HEK293 (cell line): ENCODE results near the gene TMEM119.
A peak's percentile ranks its signal among the peaks of the same experiment; 100 is the strongest.

ENCODE experiments used
- GFI1B ChIP-seq: fragments of 450-650 bp; formaldehyde crosslinking; IDR thresholded peaks from 2 replicates; pipeline ENCODE4 v1.5.1; 2016; ENCODE audit warnings: missing biosample characterization, missing genetic modification characterization
- KLF10 ChIP-seq: fragments of 450-650 bp; IDR thresholded peaks from 2 replicates; pipeline ENCODE4 v1.5.1; 2018; ENCODE audit warnings: missing biosample characterization, mild to moderate bottlenecking, missing genetic modification characterization
- KLF16 ChIP-seq: fragments of 450-650 bp; formaldehyde crosslinking; IDR thresholded peaks from 2 replicates; pipeline ENCODE4 v1.5.1; 2017; ENCODE audit warnings: missing biosample characterization, missing genetic modification characterization
- KLF9 ChIP-seq: fragments of 450-650 bp; formaldehyde crosslinking; IDR thresholded peaks from 2 replicates; pipeline ENCODE4 v1.5.1; 2016; ENCODE audit warnings: missing biosample characterization, missing genetic modification characterization, low read depth
- RBAK ChIP-seq: fragments of 450-650 bp; formaldehyde crosslinking; IDR thresholded peaks from 2 replicates; pipeline ENCODE4 v1.5.1; 2016; ENCODE audit warnings: missing biosample characterization, missing genetic modification characterization
- REPIN1 ChIP-seq: fragments of 450-650 bp; formaldehyde crosslinking; IDR thresholded peaks from 2 replicates; pipeline ENCODE4 v1.5.1; 2017; ENCODE audit warnings: missing biosample characterization, missing genetic modification characterization, low read depth
- ZBTB7A ChIP-seq: fragments of 450-650 bp; formaldehyde crosslinking; IDR thresholded peaks from 2 replicates; pipeline ENCODE4 v1.5.1; 2016; ENCODE audit warnings: low read depth, missing biosample characterization, missing genetic modification characterization
- ZFHX2 ChIP-seq: fragments of 450-650 bp; formaldehyde crosslinking; conservative IDR thresholded peaks from 2 replicates; pipeline ENCODE4 v1.5.1; 2016; ENCODE audit warnings: missing biosample characterization, missing genetic modification characterization
- ZNF112 ChIP-seq: fragments of 450-650 bp; formaldehyde crosslinking; IDR thresholded peaks from 2 replicates; pipeline ENCODE4 v1.5.0; 2017; ENCODE audit warnings: missing biosample characterization, missing genetic modification characterization
- ZNF169 ChIP-seq: fragments of 450-650 bp; formaldehyde crosslinking; IDR thresholded peaks from 2 replicates; pipeline ENCODE4 v1.5.1; 2016; ENCODE audit warnings: missing biosample characterization, missing genetic modification characterization
- ZNF2 ChIP-seq: fragments of 450-650 bp; formaldehyde crosslinking; IDR thresholded peaks from 2 replicates; pipeline ENCODE4 v1.5.1; 2016; ENCODE audit warnings: missing biosample characterization, missing genetic modification characterization
- ZNF394 ChIP-seq: fragments of 450-650 bp; formaldehyde crosslinking; IDR thresholded peaks from 2 replicates; pipeline ENCODE4 v1.5.1; 2016; ENCODE audit warnings: missing biosample characterization, missing genetic modification characterization, mild to moderate bottlenecking, moderate library complexity, borderline replicate concordance
- ZNF426 ChIP-seq: fragments of 450-650 bp; formaldehyde crosslinking; IDR thresholded peaks from 2 replicates; pipeline ENCODE4 v1.5.1; 2017; ENCODE audit warnings: missing biosample characterization, missing genetic modification characterization, mild to moderate bottlenecking, inconsistent platforms, moderate library complexity
- ZNF521 ChIP-seq: fragments of 450-650 bp; formaldehyde crosslinking; IDR thresholded peaks from 2 replicates; pipeline ENCODE4 v1.5.1; 2017; ENCODE audit warnings: missing biosample characterization, mild to moderate bottlenecking, missing genetic modification characterization
- ZNF558 ChIP-seq: fragments of 450-650 bp; formaldehyde crosslinking; IDR thresholded peaks from 2 replicates; pipeline ENCODE4 v1.5.1; 2016; ENCODE audit warnings: missing biosample characterization, missing genetic modification characterization
- ZNF623 ChIP-seq: fragments of 450-650 bp; formaldehyde crosslinking; IDR thresholded peaks from 2 replicates; pipeline ENCODE4 v1.5.1; 2016; ENCODE audit warnings: missing biosample characterization, missing genetic modification characterization
- ZNF660 ChIP-seq: fragments of 450-650 bp; IDR thresholded peaks from 2 replicates; pipeline ENCODE4 v1.5.1; 2018; ENCODE audit warnings: missing biosample characterization, mild to moderate bottlenecking, missing genetic modification characterization
- ZNF664 ChIP-seq: fragments of 450-650 bp; formaldehyde crosslinking; IDR thresholded peaks from 2 replicates; pipeline ENCODE4 v1.5.1; 2016; ENCODE audit warnings: missing biosample characterization, missing genetic modification characterization
- ZNF843 ChIP-seq: fragments of 450-650 bp; formaldehyde crosslinking; IDR thresholded peaks from 2 replicates; pipeline ENCODE4 v1.5.1; 2016; ENCODE audit warnings: missing biosample characterization, missing genetic modification characterization
- ZSCAN16 ChIP-seq: fragments of 450-650 bp; formaldehyde crosslinking; IDR thresholded peaks from 2 replicates; pipeline ENCODE4 v1.5.1; 2016; ENCODE audit warnings: missing biosample characterization, missing genetic modification characterization
- ZSCAN30 ChIP-seq: fragments of 450-650 bp; IDR thresholded peaks from 2 replicates; pipeline ENCODE4 v1.5.1; 2018; ENCODE audit warnings: missing biosample characterization, mild to moderate bottlenecking, missing genetic modification characterization, moderate library complexity
- ZXDB ChIP-seq: fragments of 450-650 bp; formaldehyde crosslinking; IDR thresholded peaks from 2 replicates; pipeline ENCODE4 v1.5.1; 2016; ENCODE audit warnings: missing biosample characterization, missing genetic modification characterization
- TF ChIP-seq, protein P1 (sequence below): fragments of 450-650 bp; formaldehyde crosslinking; IDR thresholded peaks from 2 replicates; pipeline ENCODE4 v1.5.1; 2016; ENCODE audit warnings: missing biosample characterization, missing genetic modification characterization, low read depth
- TF ChIP-seq, protein P2 (sequence below): fragments of 450-650 bp; formaldehyde crosslinking; IDR thresholded peaks from 2 replicates; pipeline ENCODE4 v1.5.1; 2016; ENCODE audit warnings: missing biosample characterization, missing genetic modification characterization
- TF ChIP-seq, protein P3 (sequence below): fragments of 450-650 bp; formaldehyde crosslinking; IDR thresholded peaks from 2 replicates; pipeline ENCODE4 v1.5.1; 2017; ENCODE audit warnings: missing biosample characterization, missing genetic modification characterization
- TF ChIP-seq, protein P4 (sequence below): fragments of 450-650 bp; formaldehyde crosslinking; IDR thresholded peaks from 2 replicates; pipeline ENCODE4 v1.5.1; 2016; ENCODE audit warnings: missing biosample characterization, missing genetic modification characterization
- TF ChIP-seq, protein P5 (sequence below): fragments of 450-650 bp; formaldehyde crosslinking; IDR thresholded peaks from 2 replicates; pipeline ENCODE4 v1.5.1; 2016; ENCODE audit warnings: missing biosample characterization, missing genetic modification characterization

TMEM119 gene

DNA sequence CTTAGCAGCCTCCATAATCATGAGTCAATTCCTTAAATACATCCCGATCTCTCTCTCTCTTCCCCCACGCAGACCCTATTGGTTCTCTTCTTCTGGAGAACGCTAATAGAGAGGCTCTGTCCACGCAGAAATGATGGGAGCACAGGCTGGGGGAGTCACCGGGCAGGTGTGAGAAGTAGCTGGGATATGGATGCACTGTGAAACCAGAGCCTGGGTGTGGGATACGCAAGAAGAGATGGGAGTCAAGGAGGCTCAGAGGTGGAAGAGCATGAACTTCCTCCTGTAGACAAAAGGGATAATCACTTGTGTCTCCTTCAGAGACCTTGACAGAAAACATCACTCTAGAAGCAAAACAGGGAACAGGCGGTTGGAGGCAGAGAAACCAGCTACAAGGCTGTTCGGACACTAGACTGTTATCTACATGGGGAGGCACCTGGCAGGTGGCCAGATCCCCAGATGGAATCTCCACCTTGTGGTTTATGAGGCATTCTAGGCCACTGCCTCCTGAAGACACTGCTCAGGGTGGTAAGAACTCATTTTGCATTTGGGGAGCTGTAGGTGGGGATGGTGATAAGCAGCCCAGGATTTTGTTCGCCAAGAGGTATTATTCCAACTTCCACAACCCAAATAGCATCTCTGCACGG is 43.0 kb upstream of the TMEM119 start (continued):
- TF ChIP-seq REPIN1 (no peak), ZNF426 (tag by site-specific recombination) (no peak), ZNF169 (tag by site-specific recombination) (no peak), ZSCAN16 (tag by site-specific recombination) (0 out of 2 replicates have a peak, but pooled peaks have one; percentile 49), ZNF558 (tag by site-specific recombination) (no peak), KLF9 (no peak), ZNF664 (tag by site-specific recombination) (no peak), ZNF623 (no peak), ZNF112 (tag by site-specific recombination) (no peak), ZSCAN30 (tag by site-specific recombination) (peak; percentile 45; the same call in 1 of the 2 replicates), KLF10 (tag by site-specific recombination) (no peak), ZNF843 (tag by site-specific recombination) (no peak), RBAK (no peak), ZNF660 (tag by site-specific recombination) (0 out of 2 replicates have a peak, but pooled peaks have one; percentile 40), KLF16 (tag by site-specific recombination) (no peak), ZXDB (no peak), ZFHX2 (no peak), ZNF2 (tag by site-specific recombination) (no peak), GFI1B (no peak), ZNF394 (tag by site-specific recombination) (peak; percentile 36; the same call in 1 of the 2 replicates), ZNF521 (tag by site-specific recombination) (no peak), ZBTB7A (tag by site-specific recombination) (no peak)
- TF ChIP-seq, protein P1, sequence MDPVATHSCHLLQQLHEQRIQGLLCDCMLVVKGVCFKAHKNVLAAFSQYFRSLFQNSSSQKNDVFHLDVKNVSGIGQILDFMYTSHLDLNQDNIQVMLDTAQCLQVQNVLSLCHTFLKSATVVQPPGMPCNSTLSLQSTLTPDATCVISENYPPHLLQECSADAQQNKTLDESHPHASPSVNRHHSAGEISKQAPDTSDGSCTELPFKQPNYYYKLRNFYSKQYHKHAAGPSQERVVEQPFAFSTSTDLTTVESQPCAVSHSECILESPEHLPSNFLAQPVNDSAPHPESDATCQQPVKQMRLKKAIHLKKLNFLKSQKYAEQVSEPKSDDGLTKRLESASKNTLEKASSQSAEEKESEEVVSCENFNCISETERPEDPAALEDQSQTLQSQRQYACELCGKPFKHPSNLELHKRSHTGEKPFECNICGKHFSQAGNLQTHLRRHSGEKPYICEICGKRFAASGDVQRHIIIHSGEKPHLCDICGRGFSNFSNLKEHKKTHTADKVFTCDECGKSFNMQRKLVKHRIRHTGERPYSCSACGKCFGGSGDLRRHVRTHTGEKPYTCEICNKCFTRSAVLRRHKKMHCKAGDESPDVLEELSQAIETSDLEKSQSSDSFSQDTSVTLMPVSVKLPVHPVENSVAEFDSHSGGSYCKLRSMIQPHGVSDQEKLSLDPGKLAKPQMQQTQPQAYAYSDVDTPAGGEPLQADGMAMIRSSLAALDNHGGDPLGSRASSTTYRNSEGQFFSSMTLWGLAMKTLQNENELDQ (tag by site-specific recombination) = no peak
- TF ChIP-seq, protein P2, sequence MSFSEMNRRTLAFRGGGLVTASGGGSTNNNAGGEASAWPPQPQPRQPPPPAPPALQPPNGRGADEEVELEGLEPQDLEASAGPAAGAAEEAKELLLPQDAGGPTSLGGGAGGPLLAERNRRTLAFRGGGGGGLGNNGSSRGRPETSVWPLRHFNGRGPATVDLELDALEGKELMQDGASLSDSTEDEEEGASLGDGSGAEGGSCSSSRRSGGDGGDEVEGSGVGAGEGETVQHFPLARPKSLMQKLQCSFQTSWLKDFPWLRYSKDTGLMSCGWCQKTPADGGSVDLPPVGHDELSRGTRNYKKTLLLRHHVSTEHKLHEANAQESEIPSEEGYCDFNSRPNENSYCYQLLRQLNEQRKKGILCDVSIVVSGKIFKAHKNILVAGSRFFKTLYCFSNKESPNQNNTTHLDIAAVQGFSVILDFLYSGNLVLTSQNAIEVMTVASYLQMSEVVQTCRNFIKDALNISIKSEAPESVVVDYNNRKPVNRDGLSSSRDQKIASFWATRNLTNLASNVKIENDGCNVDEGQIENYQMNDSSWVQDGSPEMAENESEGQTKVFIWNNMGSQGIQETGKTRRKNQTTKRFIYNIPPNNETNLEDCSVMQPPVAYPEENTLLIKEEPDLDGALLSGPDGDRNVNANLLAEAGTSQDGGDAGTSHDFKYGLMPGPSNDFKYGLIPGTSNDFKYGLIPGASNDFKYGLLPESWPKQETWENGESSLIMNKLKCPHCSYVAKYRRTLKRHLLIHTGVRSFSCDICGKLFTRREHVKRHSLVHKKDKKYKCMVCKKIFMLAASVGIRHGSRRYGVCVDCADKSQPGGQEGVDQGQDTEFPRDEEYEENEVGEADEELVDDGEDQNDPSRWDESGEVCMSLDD (tag by site-specific recombination) = no peak
- TF ChIP-seq, protein P3, sequence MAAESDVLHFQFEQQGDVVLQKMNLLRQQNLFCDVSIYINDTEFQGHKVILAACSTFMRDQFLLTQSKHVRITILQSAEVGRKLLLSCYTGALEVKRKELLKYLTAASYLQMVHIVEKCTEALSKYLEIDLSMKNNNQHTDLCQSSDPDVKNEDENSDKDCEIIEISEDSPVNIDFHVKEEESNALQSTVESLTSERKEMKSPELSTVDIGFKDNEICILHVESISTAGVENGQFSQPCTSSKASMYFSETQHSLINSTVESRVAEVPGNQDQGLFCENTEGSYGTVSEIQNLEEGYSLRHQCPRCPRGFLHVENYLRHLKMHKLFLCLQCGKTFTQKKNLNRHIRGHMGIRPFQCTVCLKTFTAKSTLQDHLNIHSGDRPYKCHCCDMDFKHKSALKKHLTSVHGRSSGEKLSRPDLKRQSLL (tag by site-specific recombination) = no peak
- TF ChIP-seq, protein P4, sequence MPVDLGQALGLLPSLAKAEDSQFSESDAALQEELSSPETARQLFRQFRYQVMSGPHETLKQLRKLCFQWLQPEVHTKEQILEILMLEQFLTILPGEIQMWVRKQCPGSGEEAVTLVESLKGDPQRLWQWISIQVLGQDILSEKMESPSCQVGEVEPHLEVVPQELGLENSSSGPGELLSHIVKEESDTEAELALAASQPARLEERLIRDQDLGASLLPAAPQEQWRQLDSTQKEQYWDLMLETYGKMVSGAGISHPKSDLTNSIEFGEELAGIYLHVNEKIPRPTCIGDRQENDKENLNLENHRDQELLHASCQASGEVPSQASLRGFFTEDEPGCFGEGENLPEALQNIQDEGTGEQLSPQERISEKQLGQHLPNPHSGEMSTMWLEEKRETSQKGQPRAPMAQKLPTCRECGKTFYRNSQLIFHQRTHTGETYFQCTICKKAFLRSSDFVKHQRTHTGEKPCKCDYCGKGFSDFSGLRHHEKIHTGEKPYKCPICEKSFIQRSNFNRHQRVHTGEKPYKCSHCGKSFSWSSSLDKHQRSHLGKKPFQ = no peak
- TF ChIP-seq, protein P5, sequence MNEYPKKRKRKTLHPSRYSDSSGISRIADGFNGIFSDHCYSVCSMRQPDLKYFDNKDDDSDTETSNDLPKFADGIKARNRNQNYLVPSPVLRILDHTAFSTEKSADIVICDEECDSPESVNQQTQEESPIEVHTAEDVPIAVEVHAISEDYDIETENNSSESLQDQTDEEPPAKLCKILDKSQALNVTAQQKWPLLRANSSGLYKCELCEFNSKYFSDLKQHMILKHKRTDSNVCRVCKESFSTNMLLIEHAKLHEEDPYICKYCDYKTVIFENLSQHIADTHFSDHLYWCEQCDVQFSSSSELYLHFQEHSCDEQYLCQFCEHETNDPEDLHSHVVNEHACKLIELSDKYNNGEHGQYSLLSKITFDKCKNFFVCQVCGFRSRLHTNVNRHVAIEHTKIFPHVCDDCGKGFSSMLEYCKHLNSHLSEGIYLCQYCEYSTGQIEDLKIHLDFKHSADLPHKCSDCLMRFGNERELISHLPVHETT = no peak
